ENCODE measurements around the gene ESD. TPM values are rescaled to one million over a fixed set of nuclear protein-coding genes. Genes with fewer than 3 reads are reported as not detected.
A peak's percentile ranks its signal among the peaks of the same experiment; 100 is the strongest.
"Not testable (repeated sequence)": the region's sequence is repeated elsewhere in the genome, so short reads cannot be mapped to it uniquely, and the experiment has no call there.

The ESD gene, protein sequence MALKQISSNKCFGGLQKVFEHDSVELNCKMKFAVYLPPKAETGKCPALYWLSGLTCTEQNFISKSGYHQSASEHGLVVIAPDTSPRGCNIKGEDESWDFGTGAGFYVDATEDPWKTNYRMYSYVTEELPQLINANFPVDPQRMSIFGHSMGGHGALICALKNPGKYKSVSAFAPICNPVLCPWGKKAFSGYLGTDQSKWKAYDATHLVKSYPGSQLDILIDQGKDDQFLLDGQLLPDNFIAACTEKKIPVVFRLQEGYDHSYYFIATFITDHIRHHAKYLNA
- polyA plus RNA-seq (ENCODE audit: insufficient read length in 4 of 4), result 100 to 1,000 TPM; 212 to 282 (median 239) TPM

DNA sequence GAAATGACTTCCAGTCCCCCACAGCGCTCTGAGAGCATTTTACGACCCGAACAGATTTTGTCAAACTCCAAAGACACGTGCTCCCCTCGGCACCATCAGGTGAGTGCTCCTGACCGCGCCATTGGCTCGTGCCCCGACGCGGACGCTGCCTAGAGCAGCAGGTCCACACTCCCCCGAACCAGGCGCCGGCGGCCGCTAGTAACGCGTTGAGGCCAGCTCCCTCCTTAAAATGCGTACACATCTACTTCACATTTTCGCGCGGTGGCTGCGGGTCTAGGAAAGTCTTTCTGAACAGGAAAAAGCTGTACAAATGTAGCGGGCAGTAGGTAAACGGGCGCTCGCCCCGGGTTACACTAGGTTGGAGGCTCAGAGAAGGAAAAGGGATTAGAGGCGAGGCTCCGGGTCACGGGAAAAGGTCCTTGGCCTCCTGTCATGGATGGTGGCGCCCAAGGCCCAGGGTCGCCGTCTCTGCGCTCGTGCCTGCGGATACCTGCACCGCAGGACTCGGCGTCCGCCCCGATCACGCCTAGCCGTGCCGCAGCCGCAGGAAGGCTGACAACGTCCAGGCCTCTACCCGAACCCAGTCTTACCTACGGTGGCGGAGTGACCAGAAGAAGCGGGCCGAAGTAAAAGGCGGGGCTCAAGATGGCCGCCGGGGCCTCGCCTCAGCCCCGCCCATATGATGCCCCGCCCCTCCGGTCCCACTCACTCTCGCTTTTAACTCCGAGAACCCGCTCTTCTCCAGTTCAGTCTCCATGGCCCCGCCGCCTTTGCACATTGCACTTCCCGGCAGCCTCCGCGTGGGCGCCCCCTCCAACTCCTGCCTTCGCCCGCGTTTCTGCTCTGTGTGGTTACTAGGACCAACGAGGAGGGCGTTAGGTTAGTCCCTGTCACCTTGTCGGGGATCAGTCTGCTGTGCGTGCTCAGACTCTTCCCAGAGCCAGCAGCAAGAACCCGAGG, at the start of gene ESD:
Gene ESD (minus strand): TSS at position 647 of the 960 bp plus-strand sequence. CDS start 5,748 bp downstream, outside the sequence.
- DNase-seq (ENCODE audit: low read depth in 4 of 4, low spot score in 2 of 4), result peak; percentile 84 to 92 (median 90)

DNA sequence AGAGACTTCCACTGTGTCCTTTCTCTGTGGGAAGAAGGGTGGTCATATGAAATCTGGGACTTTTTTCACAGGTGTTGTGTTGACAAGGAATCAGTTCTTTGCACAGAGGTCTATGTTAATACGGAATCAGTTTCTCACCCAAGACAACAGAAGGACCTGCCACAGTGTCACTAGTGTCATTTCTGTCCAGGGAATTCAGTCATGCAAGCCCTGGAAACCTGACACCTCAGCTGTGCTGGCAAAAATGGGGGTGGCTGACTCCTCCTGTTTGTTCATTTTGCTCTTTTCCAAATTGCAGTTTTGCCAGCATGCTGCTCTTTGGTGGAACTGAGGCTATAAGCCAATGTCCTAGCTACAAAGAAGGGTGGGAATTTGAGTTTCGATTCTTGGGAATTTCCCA, 49.8 kb upstream of the ESD start:
- DNase-seq (ENCODE audit: low read depth in 4 of 4, low spot score in 2 of 4), result no peak

DNA sequence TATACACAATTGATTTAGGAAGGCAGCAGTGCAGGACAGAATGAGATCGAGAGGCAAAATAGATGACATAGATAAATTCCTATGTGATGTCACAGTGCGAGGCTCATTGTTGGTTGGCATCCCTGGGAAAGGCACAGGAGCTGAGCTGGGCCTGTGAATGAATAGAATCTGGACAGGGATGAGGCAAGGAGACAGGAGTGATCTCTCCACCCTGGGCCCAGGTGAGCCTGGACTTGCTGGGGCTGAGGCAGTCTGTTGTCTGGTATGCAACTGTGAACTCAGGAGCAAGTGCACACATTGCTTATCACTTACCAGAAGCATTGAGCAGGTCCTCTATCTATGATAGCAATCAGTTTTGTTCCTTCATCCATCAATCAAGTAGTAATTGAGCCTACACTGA, 48.2 kb upstream of the ESD start:
- DNase-seq (ENCODE audit: low read depth in 4 of 4, low spot score in 2 of 4), result no peak

DNA sequence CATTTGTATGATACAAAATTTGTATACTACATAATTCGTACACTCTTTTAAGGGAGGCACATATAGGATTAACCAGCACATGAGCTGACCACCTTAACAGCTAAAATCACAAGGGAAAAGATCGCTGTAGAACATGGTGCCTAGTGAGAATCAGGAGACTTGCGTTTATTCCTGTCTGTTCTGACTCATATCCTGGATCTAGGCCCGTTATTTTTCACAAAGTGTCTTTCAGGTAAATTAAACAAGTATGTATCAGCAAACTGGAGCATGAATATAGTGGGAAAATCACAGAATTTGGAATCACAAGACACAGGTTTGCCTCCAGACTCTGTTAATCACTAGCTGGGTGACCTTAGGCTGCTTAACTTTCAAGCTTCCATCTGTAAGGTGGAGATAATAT, 47.5 kb upstream of the ESD start:
- DNase-seq (ENCODE audit: low read depth in 4 of 4, low spot score in 2 of 4), result no peak

DNA sequence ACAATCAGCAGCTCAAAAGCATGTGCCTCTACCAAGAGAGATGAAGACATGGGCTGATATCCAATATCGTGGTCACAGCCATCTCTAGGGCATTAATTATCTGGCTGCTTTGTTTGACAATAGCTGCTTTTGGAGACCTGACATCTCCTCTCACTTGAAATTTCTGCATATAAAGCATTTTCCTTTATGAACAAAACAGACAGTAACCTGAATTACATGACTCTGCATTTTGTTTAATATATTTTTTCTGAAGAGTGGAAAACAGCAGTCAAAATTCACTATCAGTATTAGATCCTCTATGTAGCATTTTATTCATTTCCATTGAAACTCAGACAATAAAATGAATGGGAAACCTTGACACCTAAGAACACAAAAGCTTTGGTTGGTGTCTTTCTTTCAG, 42.4 kb upstream of the ESD start:
- no peak for DNase-seq (ENCODE audit: low read depth in 4 of 4, low spot score in 2 of 4)

DNA sequence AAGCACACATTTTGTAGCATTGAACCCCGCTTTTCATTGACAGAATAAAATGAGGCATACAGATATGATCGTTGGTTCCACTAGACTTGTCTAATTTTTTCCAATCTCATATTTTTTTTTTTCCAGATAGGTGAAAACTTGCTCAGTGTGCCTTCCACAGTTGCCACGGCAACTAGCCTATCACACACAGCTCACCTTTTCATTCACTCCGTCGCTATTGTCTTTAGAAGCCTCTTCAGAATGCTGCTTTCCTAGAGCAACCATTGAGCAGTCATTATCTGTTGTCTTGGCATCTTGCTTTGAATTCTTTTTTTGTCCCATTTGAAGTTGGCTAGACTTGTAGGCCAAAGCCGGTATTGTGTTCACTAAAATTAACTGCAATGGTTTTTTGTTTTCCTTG, 37.7 kb upstream of the ESD start:
- DNase-seq (ENCODE audit: low read depth in 4 of 4, low spot score in 2 of 4), result no peak

DNA sequence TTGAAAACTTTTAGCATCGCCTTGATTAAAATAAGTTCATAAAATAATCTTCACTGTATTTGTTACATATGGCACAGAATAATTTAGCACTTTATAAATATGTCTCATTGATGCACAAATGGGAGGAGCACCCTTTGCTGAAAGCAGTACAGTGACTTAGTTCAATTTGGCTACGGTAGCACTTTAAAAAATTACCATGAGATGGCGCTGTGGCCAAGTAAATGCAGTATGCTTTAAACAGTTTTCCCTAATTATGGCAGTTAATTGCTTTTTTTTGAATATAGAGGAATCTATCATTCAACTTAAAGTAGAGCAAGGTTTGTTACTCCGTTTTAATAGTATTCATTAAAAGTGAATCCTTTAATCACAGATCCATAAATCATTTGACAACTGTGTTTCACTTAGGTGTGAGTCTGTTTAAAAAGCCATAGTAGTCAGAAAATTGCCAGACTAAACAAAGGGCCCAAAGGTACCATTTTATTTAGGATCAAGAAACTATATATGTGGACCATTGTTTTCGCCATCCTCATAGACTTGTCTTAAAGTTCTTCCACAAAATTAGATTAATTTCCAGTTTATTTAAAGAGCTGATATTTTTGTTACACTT, 34.7 kb upstream of the ESD start:
- DNase-seq (ENCODE audit: low read depth in 4 of 4, low spot score in 2 of 4), result peak in 3 of 4 donors; percentile 6 to 38 (median 32)

DNA sequence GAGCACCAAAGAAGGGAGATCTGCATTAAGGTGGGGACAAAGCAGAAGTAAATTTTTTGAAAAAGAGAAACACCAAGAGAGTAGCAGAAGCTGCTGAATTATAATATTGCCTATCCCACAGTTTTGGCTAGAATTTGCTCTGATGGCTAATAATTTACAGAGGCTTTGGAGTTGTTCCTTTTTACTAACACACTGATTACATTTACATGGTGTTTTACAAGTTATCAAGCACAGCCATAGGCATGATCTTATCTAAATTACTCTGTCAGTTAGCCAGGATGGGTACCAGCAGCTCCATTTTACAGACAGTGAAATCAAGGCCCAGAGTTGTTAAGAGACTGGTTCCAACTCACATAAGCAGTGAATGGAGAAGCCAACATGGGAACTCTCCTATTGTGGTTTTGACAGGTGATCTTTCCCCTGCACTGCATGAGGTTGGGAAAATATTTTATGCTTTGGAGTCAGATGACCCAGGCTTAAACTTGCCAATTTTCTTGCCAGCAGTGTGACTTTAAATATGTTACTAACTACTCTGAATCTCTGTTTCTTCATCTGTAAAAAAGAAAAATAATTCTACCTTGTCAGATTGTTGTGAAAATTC, 33.5 kb upstream of the ESD start:
- DNase-seq (ENCODE audit: low read depth in 4 of 4, low spot score in 2 of 4), result no peak

DNA sequence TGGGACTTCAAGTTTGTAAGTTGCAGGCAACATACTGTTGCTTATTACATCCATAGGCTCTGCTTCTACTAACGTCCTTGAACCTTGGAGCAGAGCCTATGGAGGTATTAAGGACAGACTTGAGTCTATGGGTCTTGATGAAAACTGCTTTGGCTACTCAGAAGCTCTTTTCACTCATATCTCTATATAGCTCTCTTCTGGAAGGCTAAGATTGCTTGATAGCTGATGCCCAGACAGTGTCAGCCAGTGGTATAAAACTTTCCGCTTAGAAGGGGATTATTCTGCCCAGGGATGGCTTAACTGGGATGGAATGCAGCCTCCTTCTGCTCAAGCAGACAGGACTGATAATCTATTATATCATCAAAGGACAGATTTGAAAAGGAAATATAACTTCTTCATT, 25.6 kb upstream of the ESD start:
- DNase-seq (ENCODE audit: low read depth in 4 of 4, low spot score in 2 of 4), result no peak

DNA sequence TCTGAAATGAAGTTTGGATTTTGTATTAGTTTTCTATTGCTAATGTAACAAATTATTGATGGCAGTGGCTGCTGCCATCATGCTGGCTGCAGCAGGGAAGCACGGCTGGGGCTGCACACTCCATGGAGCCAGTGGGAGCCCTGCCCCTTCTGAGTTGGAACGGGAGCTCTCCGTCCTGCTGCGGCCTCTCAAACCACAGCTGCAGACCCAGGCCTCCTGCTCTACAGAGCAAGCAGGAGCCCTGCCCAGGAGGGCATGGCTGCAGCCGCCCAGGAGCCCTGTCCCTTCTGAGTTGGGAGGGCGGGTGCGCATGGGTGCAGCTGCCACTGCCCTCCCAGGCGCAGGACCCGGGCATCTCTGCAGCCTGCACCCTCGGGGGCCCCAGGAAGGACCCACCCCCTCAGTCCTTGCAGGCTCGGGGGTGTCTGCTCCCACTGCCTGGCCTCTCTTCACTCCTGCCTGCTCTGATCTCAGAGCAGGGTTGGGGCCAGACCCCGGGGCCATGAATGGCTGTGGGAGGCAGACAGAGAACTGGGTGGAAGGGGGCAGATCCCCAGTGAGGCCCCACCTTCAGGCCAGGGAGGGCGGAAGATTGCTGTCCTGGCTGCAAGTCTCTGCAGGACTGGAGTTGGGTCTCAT, 21.0 kb upstream of the ESD start:
- no peak for DNase-seq (ENCODE audit: low read depth in 4 of 4, low spot score in 2 of 4)

DNA sequence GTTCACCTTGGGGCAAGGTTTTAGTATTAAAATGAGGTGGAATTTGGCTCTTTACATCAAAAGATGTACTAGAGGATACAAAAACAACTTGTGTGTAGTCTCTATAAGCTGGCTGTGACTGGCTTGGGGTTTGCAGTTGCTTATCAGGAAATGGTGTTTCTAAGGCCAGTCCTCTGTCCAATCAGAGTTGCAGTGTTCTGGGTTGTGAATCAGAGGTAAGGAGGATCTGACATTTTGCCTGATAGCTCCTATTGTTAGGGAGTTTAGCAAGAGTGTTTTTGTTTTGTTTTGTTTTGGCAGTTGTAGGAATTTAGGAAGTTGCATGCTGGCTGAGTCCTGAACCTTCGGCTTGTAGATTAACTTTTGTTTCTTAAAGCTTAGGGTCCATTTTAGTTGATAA, 20.1 kb upstream of the ESD start:
- no peak for DNase-seq (ENCODE audit: low read depth in 4 of 4, low spot score in 2 of 4)

DNA sequence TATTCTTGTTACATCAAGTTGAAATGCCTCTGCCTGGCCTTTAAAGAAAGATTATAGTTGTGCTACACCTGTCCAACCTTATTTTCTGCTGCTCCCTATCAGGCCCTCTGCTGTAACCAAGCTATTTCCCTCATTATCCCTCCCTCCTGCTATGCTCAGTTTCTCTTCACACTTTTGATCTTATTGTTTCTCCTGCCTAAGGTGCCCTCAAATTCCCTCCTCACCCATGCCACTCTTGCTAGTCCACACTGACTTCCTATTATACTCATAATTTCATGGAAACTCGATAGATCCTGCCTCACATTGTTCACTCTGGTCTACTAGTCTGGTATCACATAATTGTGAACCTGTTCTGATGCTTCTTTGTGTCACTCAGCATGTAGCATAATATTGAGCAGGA, 19.4 kb upstream of the ESD start:
- no peak for DNase-seq (ENCODE audit: low read depth in 4 of 4, low spot score in 2 of 4)

DNA sequence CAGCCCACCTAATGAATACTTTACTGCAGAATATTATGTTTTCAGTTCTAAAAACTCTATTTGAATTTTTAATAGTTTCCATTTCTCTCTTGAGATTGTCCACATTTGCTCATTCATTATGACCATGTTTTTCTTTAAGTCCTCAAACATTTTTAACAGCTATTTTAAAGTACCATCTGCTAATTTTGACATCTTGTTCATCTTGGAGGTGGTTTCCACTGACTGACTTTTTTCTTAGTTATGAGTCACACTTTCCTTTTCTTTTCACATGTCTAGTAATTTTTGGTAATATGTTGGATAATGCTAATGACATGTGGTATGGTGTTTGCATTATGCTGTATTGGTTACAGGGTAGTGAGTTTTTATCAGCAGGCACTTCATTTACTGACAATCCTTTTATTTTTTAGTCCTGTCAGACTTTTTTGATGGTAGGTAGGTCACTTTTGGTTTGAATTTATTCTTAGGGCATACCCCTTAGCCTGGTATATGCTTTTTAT, 15.4 kb upstream of the ESD start:
- DNase-seq (ENCODE audit: low read depth in 4 of 4, low spot score in 2 of 4), result no peak

DNA sequence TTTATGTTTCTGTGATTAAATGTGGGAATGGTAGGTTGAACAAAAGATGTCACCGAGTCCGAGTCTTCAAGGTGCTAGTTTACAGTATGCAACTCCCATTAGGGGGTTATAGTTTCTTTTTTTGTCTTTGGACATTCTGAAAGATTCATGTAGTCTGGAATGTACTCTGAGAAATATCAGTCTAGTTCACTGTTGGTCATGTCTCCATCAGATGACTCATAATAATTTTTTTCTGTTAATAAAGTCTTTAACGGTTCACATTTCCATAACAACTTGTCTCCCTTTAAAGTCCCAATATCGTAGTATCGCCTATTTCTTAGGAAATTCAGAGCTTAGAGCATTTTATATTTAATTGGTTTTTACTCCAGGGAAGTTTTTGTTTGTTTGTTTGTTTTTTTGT, 13.5 kb upstream of the ESD start:
- no peak for DNase-seq (ENCODE audit: low read depth in 4 of 4, low spot score in 2 of 4)

DNA sequence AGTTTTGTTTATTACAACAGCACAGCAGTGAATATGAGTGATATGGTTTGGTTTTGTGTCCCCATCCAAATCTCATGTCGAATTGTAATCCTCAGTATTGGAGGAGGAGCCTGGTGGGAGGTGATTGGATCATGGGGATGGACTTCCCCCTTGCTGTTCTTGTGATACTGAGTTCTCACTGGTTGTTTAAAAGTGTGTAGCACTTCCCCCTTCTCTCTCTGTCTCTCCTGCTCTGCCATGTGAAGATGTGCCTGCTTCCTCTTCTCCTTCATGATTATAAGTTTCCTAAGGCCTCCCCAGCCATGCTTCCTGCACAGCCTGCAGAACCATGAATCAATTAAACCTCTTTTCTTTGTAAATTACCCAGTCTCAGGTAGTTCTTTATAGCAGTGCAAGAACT, 8.0 kb upstream of the ESD start:
- DNase-seq (ENCODE audit: low read depth in 4 of 4, low spot score in 2 of 4), result not testable (repeated sequence)

DNA sequence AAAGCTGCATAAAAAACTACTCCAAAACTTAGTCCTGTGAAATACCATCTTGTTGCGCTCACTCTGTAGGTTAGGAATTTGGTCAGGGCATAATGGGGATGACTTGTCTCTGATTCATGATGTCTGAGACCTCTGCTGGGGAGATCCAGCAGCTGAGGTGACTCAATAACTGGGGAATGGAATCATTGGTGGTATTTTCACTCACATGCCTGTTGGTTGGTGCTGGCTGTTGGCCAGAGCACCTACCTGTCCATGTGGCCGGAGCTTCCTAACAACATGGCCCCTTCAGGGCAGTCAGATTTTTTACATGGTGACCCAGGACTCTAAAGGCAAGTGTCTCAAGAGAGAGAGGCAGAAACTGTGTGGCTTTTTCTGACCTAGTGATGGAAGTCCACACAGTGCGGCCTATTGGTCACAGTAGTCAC, 7.4 kb upstream of the ESD start:
- DNase-seq (ENCODE audit: low read depth in 4 of 4, low spot score in 2 of 4), result no peak

DNA sequence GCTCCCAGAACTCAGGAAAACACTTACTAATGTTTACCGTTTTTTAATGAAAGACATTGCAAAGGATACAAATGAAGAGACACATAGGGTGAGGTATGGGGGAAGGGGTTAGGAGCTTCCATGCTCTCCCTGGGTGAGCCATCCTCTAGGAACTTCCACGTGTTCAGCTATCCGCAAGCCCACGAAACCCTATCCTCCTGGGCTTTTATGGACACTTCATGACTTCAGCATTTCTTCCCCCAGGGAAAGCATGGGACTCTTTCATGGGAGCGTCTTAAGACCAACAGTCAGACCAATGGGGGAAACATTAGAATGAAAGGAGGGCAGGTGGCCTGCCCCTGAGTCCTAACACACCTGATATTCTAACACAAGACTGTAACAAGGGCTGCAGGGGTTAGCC, 6.6 kb upstream of the ESD start:
- no peak for DNase-seq (ENCODE audit: low read depth in 4 of 4, low spot score in 2 of 4)

DNA sequence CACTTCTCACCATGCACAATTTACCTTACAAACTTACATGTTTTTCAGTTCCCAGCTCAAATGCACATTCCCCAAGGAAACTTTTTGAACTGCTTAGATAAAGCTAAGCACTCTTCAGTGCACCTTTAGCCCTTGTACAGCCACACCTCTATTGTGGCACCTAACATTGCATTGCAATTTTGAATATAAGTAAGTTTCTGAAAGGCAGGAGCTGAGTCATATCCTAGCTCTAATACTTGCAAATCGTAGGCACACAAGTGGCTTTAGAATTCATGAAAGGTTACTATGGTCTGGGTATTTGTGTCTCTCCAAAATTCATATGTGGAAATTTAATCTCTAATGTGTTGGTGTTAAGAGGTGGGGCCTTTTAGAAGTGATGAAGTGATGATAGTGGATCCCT, 4.9 kb upstream of the ESD start:
- DNase-seq (ENCODE audit: low read depth in 4 of 4, low spot score in 2 of 4), result no peak

DNA sequence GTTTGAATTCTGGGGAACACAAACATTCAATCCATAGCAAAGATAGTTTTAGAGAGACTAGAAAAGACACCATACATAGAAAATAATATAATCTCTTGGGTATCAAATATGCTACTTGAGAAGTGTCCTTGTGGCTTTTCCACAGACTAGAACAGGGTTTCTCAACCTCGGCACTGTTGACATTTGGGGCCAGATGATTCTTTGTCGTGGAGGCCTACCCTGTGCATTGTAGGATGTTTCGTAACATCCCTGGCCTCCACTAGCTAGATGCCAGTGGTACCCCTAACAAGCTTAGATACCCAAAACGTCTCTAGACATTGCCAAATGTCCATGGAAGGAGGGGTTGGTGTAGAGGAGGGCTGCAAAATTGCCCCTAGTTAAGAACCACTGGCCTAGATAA, 2.2 kb upstream of the ESD start:
- no peak for DNase-seq (ENCODE audit: low read depth in 4 of 4, low spot score in 2 of 4)

DNA sequence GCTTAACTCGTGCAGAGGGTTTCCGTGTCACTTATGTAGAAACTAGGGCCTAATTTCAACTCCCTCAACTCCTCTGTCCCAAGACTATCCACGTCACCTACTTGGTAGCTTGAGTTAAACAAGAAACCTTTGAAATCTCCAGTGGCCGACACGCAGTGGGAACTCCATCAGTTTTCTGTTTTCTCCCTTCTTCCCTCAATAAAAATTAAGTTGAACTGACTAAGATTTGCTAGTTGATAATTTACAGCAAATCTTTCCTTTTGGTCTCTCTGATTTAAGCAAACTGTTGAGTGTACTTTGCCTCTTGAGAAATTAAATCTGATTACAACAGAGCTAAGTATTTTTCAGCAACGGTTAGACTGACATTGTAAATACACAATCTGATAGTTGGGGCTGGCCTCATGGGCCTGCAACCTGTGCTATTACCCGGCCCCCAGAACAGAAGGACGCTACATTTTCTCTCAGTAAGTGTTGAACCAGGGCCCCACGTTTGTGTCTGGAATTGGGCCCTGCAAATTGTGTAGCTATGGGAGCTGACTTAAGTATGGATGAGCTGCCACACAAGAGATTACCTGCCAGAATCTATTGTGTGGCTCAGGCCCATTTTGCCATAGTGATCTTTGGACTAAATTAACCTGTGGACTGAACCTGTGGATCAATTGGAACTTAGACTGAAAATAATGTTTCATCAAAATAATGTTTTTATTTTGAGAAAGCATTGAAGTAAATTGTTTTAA, 708 bp upstream of the ESD start:
- DNase-seq (ENCODE audit: low read depth in 4 of 4, low spot score in 2 of 4), result no peak
